Astrocyte (in vitro differentiated cells and primary cell): ENCODE measurements around the gene EMP2. TPM values are rescaled to one million over a fixed set of nuclear protein-coding genes. Genes with fewer than 3 reads are reported as not detected.
A peak's percentile ranks its signal among the peaks of the same experiment; 100 is the strongest.

Source experiments
- DNase-seq: peaks from one replicate; pipeline ENCODE4 v3.0.0-alpha.2; 2010; ENCODE audit warnings: low read depth
- FAIRE-seq: peaks from 2 replicates; lab custom pipeline; 2011; peaks lifted over from hg19 to GRCh38; lab: Jason Lieb, UNC
- H2AFZ ChIP-seq: 2 replicates; pipeline ENCODE4 v1.6.0; 2012; ENCODE audit warnings: low read depth, low read length, inconsistent platforms
- H3K27ac ChIP-seq: 2 replicates; pipeline ENCODE4 v1.5.1; 2011; ENCODE audit warnings: low read depth, low read length, inconsistent platforms
- H3K27me3 ChIP-seq: 2 replicates; pipeline ENCODE4 v1.6.0; 2011; ENCODE audit warnings: low read length, inconsistent platforms; ENCODE audit not compliant: insufficient read depth
- H3K36me3 ChIP-seq: 2 replicates; pipeline ENCODE4 v1.5.1; 2011; ENCODE audit warnings: low read length, inconsistent platforms; ENCODE audit not compliant: insufficient read depth
- H3K4me1 ChIP-seq: 2 replicates; pipeline ENCODE4 v1.5.1; 2011; ENCODE audit warnings: low read length, inconsistent platforms; ENCODE audit not compliant: insufficient read depth
- H3K4me2 ChIP-seq: 2 replicates; pipeline ENCODE4 v1.6.0; 2012; ENCODE audit warnings: low read length, inconsistent platforms
- H3K4me3 ChIP-seq: 2 replicates; pipeline ENCODE4 v1.5.1; 2011; ENCODE audit warnings: low read depth, mild to moderate bottlenecking, low read length, inconsistent platforms; ENCODE audit not compliant: insufficient read depth
- H3K79me2 ChIP-seq: 2 replicates; pipeline ENCODE4 v1.6.0; 2012; ENCODE audit warnings: mild to moderate bottlenecking, low read length, inconsistent platforms; ENCODE audit not compliant: insufficient read depth
- H3K9ac ChIP-seq: 2 replicates; pipeline ENCODE4 v1.6.0; 2012; ENCODE audit warnings: mild to moderate bottlenecking, low read length, inconsistent platforms
- H3K9me3 ChIP-seq: 2 replicates; pipeline ENCODE4 v1.5.1; 2012; ENCODE audit warnings: low read depth, mild to moderate bottlenecking, low read length, inconsistent platforms; ENCODE audit not compliant: insufficient read depth
- H4K20me1 ChIP-seq: 2 replicates; pipeline ENCODE4 v1.6.0; 2012; ENCODE audit warnings: low read length, inconsistent platforms; ENCODE audit not compliant: insufficient read depth
- H3K27ac Mint-ChIP-seq: one replicate; pipeline ENCODE4 v1.8.0; 2021; ENCODE audit warnings: mild to moderate bottlenecking, mixed read lengths; ENCODE audit not compliant: unreplicated experiment
- H3K27me3 Mint-ChIP-seq: one replicate; pipeline ENCODE4 v1.8.0; 2021; ENCODE audit warnings: low read depth, mixed read lengths; ENCODE audit not compliant: unreplicated experiment
- H3K36me3 Mint-ChIP-seq: one replicate; pipeline ENCODE4 v1.8.0; 2021; ENCODE audit warnings: low read depth, mixed read lengths; ENCODE audit not compliant: unreplicated experiment
- H3K4me1 Mint-ChIP-seq: one replicate; pipeline ENCODE4 v1.8.0; 2021; ENCODE audit warnings: low read depth, mixed read lengths; ENCODE audit not compliant: unreplicated experiment
- H3K4me3 Mint-ChIP-seq: one replicate; pipeline ENCODE4 v1.8.0; 2021; ENCODE audit warnings: mild to moderate bottlenecking, moderate library complexity, mixed read lengths; ENCODE audit not compliant: unreplicated experiment
- H3K9me3 Mint-ChIP-seq: one replicate; pipeline ENCODE4 v1.8.0; 2021; ENCODE audit warnings: mild to moderate bottlenecking, mixed read lengths; ENCODE audit not compliant: unreplicated experiment
- EZH2 ChIP-seq: IDR thresholded peaks from 2 replicates; pipeline ENCODE4 v1.6.1; 2012; ENCODE audit warnings: mild to moderate bottlenecking, low read length, inconsistent platforms; ENCODE audit not compliant: insufficient read depth
- total RNA-seq: library from RNA; stranded (reverse); gene quantifications from 2 replicates; pipeline ENCODE4 v1.2.1, GENCODE V29; 2021
- TF ChIP-seq, protein P1 (sequence below): IDR thresholded peaks from 2 replicates; pipeline ENCODE4 v1.5.1; 2011; ENCODE audit warnings: low read depth, mild to moderate bottlenecking, inconsistent platforms, low read length, moderate library complexity; ENCODE audit not compliant: insufficient read depth

EMP2 gene
- total RNA-seq, 1 donor from 2014 or later, result 1.7 TPM

- Mint-ChIP-seq H3K4me1 (no peaks in the 10 kb centered on the region), H3K4me3 (no peak overlapping the region), H3K36me3 (no peaks in the 10 kb centered on the region), H3K27ac (no peak overlapping the region), H3K9me3 (no peaks in the 10 kb centered on the region), H3K27me3 (peaks cover 2% of the 10 kb centered on the region)
- no peaks in the 10 kb centered on the region for H3K36me3 ChIP-seq
- no peaks in the 10 kb centered on the region for H4K20me1 ChIP-seq
- peak; percentile 29 for DNase-seq
- no peak for FAIRE-seq
- H3K4me1 ChIP-seq, result no peaks in the 10 kb centered on the region
- no peak overlapping the region for H2AFZ ChIP-seq
- no peak overlapping the region for H3K9ac ChIP-seq
- no peaks in the 10 kb centered on the region for H3K27me3 ChIP-seq
- H3K4me3 ChIP-seq, result no peak overlapping the region
- no peaks in the 10 kb centered on the region for H3K9me3 ChIP-seq
- H3K4me2 ChIP-seq, result no peak overlapping the region
- TF ChIP-seq, protein P1, sequence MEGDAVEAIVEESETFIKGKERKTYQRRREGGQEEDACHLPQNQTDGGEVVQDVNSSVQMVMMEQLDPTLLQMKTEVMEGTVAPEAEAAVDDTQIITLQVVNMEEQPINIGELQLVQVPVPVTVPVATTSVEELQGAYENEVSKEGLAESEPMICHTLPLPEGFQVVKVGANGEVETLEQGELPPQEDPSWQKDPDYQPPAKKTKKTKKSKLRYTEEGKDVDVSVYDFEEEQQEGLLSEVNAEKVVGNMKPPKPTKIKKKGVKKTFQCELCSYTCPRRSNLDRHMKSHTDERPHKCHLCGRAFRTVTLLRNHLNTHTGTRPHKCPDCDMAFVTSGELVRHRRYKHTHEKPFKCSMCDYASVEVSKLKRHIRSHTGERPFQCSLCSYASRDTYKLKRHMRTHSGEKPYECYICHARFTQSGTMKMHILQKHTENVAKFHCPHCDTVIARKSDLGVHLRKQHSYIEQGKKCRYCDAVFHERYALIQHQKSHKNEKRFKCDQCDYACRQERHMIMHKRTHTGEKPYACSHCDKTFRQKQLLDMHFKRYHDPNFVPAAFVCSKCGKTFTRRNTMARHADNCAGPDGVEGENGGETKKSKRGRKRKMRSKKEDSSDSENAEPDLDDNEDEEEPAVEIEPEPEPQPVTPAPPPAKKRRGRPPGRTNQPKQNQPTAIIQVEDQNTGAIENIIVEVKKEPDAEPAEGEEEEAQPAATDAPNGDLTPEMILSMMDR, result peak; percentile 84
- no peak for TF ChIP-seq EZH2
- no peak overlapping the region for H3K27ac ChIP-seq
- H3K79me2 ChIP-seq, result no peaks in the 10 kb centered on the region
Measured at GRCh38 chr16:10521681-10522274, 58.6 kb downstream of the EMP2 start.

GRCh38 chr16:10520869-10521578 lies 59.4 kb downstream of the EMP2 start:
- FAIRE-seq (no peak), DNase-seq (no peak)
- Histone ChIP-seq H3K4me1 (no peaks in the 10 kb centered on the region), H3K79me2 (no peaks in the 10 kb centered on the region), H3K9ac (no peak overlapping the region), H3K9me3 (no peaks in the 10 kb centered on the region), H3K27ac (no peak overlapping the region), H3K36me3 (no peaks in the 10 kb centered on the region), H4K20me1 (no peaks in the 10 kb centered on the region), H2AFZ (no peak overlapping the region), H3K27me3 (no peaks in the 10 kb centered on the region), H3K4me3 (no peak overlapping the region), H3K4me2 (no peak overlapping the region)
- no peak overlapping the region for H3K4me3 Mint-ChIP-seq
- H3K27me3 Mint-ChIP-seq, result peaks cover 2% of the 10 kb centered on the region
- no peaks in the 10 kb centered on the region for H3K36me3 Mint-ChIP-seq
- no peak overlapping the region for H3K27ac Mint-ChIP-seq
- H3K4me1 Mint-ChIP-seq, result no peaks in the 10 kb centered on the region
- no peak for TF ChIP-seq EZH2
- TF ChIP-seq, protein P1, result no peak
- no peaks in the 10 kb centered on the region for H3K9me3 Mint-ChIP-seq
